Peyer's patch (tissue), 4 donors: ENCODE measurements around the gene BRI3.

Experiments
- CTCF ChIP-seq, 6 experiments: fragments of 450-650 bp in 4 of 6; fragments of 200-600 bp in 2 of 6; sonication (generic) in 1 of 6; IDR thresholded peaks; one replicate each; pipeline ENCODE4 v1.5.1; 2017 to 2019; ENCODE audit warnings: antibody characterized with exemption in 6 of 6, mild to moderate bottlenecking in 3 of 6, moderate library complexity in 1 of 6
- POLR2A ChIP-seq, 2 donors: fragments of 450-650 bp; IDR thresholded peaks; one replicate each; pipeline ENCODE4 v1.5.1; 2017; ENCODE audit warnings: antibody characterized with exemption in 2 of 2, mild to moderate bottlenecking in 2 of 2, moderate library complexity in 2 of 2

DNA sequence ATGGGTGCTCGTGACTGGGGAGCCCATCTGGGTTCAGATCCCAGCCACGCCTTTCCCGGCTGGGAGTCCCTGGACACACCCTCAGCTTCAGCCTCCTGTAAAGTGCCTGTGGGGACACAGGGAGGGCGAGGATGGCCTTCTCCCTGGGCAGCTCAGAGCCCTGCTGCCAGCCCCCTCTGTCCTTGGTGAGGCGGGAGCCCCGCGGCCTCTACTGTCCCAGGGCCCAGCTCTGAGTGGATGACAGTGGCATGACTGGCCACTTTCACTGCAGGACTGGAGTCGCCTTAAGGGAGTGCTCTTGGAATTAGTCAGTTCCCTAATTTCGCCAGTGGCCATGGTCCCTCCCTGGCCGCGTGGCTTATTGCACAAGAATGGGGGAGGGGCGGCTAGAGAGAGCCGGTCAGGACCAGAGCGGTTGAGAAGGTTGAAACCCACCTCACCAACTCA lies 4.6 kb downstream of the BRI3 start:
- no peak for TF ChIP-seq CTCF (IDR thresholded peaks at IDR 0.05)
- TF ChIP-seq POLR2A (IDR thresholded peaks at IDR 0.05): no peak
